Adrenal gland (tissue), 5 donors: ENCODE results near the gene SLC24A3.

Experiments
- POLR2A ChIP-seq, 2 donors: fragments of 450-650 bp; IDR thresholded peaks; one replicate each; pipeline ENCODE4 v1.6.1; 2017; ENCODE audit warnings: antibody characterized with exemption in 2 of 2, mild to moderate bottlenecking in 2 of 2, moderate library complexity in 1 of 2
- TF ChIP-seq, protein P1 (sequence below), 6 experiments: fragments of 450-650 bp in 4 of 6; fragments of 200-600 bp in 2 of 6; sonication (generic) in 1 of 6; IDR thresholded peaks; 1 replicate in 5 of 6; 2 replicates in 1 of 6; pipeline versions ENCODE4 v1.5.1 to v1.8.0; 2016 to 2021; ENCODE audit warnings: antibody characterized with exemption in 6 of 6, mild to moderate bottlenecking in 2 of 6, moderate library complexity in 1 of 6
- donor health status: DM: no; HTN: no; CAD: no.

DNA sequence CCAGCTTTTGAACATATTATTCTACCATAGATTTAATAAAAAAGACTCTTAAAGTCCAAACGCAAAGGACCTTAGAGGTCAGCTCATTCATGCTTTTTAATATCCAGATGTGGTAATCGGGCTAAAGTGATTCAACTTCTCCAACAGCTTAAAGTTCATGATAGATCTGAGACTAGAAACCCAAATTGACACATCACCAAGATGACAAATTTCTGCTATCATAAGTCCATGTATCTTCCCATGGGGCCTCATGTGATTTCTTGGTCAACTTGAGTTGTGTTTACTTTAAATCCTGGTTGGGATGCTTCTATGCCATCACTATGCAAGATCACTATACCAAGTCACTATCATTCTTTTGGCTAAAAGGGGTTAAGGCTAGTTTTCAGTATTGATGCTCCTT, 56.0 kb downstream of the SLC24A3 start:
- TF ChIP-seq POLR2A (IDR thresholded peaks at IDR 0.05), result no peak
- TF ChIP-seq, protein P1, sequence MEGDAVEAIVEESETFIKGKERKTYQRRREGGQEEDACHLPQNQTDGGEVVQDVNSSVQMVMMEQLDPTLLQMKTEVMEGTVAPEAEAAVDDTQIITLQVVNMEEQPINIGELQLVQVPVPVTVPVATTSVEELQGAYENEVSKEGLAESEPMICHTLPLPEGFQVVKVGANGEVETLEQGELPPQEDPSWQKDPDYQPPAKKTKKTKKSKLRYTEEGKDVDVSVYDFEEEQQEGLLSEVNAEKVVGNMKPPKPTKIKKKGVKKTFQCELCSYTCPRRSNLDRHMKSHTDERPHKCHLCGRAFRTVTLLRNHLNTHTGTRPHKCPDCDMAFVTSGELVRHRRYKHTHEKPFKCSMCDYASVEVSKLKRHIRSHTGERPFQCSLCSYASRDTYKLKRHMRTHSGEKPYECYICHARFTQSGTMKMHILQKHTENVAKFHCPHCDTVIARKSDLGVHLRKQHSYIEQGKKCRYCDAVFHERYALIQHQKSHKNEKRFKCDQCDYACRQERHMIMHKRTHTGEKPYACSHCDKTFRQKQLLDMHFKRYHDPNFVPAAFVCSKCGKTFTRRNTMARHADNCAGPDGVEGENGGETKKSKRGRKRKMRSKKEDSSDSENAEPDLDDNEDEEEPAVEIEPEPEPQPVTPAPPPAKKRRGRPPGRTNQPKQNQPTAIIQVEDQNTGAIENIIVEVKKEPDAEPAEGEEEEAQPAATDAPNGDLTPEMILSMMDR (IDR thresholded peaks at IDR 0.05), result no peak
